ENCODE data around the gene RABGAP1L. TPM values are rescaled to one million over a fixed set of nuclear protein-coding genes. Genes with fewer than 3 reads are reported as not detected.

RABGAP1L gene
- total RNA-seq, 1 experiment from 2014 or later, result 57.4 TPM

GRCh38 chr1:174720618-174721017 is 561.3 kb downstream of the RABGAP1L start:
- Histone ChIP-seq H3K27ac (no peak overlapping the region), H3K36me3 (ENCODE audit: low read depth) (no peaks in the 10 kb centered on the region), H3F3A (ENCODE audit: insufficient read depth, low read depth) (no peaks in the 10 kb centered on the region), H2AFZ (no peak overlapping the region), H3K9me2 (ENCODE audit: insufficient read depth) (no peaks in the 10 kb centered on the region), H4K20me1 (ENCODE audit: insufficient read depth) (no peaks in the 10 kb centered on the region), H3K79me2 (ENCODE audit: low read depth) (no peaks in the 10 kb centered on the region), H3K27me3 (ENCODE audit: insufficient read depth, low read depth) (no peaks in the 10 kb centered on the region), H3K4me2 (no peak overlapping the region), H3K4me3 (no peak overlapping the region), H3K4me1 (replicated peaks; ENCODE audit: insufficient read depth) (no peaks in the 10 kb centered on the region), H3K9me3 (ENCODE audit: insufficient read depth, low read depth) (no peaks in the 10 kb centered on the region)
- no TSS peak for BruUV-seq (replicated peaks)
- CTCF ChIA-PET, result no interaction called here
- no peak for DNase-seq
- intact Hi-C loops (cut with micrococcal nuclease; ENCODE audit: unreplicated experiment), result no loop called here
- POLR2A ChIA-PET (ENCODE audit: unreplicated experiment), result no interaction called here
- TF ChIP-seq CTCF (conservative IDR thresholded peaks at IDR 0.05), result no peak

- BruUV-seq (replicated peaks), result no TSS peak
- Histone ChIP-seq H3K79me2 (ENCODE audit: low read depth) (no peaks in the 10 kb centered on the region), H3K9me2 (ENCODE audit: insufficient read depth) (no peaks in the 10 kb centered on the region), H3K36me3 (ENCODE audit: low read depth) (no peaks in the 10 kb centered on the region), H2AFZ (no peak overlapping the region), H3K27ac (no peak overlapping the region), H4K20me1 (ENCODE audit: insufficient read depth) (no peaks in the 10 kb centered on the region), H3K27me3 (ENCODE audit: insufficient read depth, low read depth) (no peaks in the 10 kb centered on the region), H3F3A (ENCODE audit: insufficient read depth, low read depth) (no peaks in the 10 kb centered on the region), H3K4me2 (no peak overlapping the region), H3K4me1 (replicated peaks; ENCODE audit: insufficient read depth) (no peaks in the 10 kb centered on the region), H3K9me3 (ENCODE audit: insufficient read depth, low read depth) (no peaks in the 10 kb centered on the region), H3K4me3 (no peak overlapping the region)
- intact Hi-C loops (cut with micrococcal nuclease; ENCODE audit: unreplicated experiment), result no loop called here
- TF ChIP-seq CTCF (conservative IDR thresholded peaks at IDR 0.05), result no peak
- no peak for TF ChIP-seq EZH2 (IDR thresholded peaks at IDR 0.05; ENCODE audit: low read depth)
- no peak for DNase-seq
- POLR2A ChIA-PET (ENCODE audit: unreplicated experiment), result no interaction called here
- CTCF ChIA-PET, result no interaction called here
Measured at GRCh38 chr1:174721246-174721645, 561.9 kb downstream of the RABGAP1L start.

- CTCF ChIA-PET, result no interaction called here
- no peak overlapping the region for H2AFZ ChIP-seq
- H3K79me2 ChIP-seq (ENCODE audit: low read depth), result no peaks in the 10 kb centered on the region
- no peaks in the 10 kb centered on the region for H3K36me3 ChIP-seq (ENCODE audit: low read depth)
- H3K9me2 ChIP-seq (ENCODE audit: insufficient read depth), result no peaks in the 10 kb centered on the region
- intact Hi-C loops (cut with micrococcal nuclease; ENCODE audit: unreplicated experiment), result no loop called here
- POLR2A ChIA-PET (ENCODE audit: unreplicated experiment), result interaction anchor here (0.7 kb wide), 1 partner anchor 477 kb away, joined by 5 read pairs; no protein-coding TSS in a partner anchor
- no peaks in the 10 kb centered on the region for H3F3A ChIP-seq (ENCODE audit: insufficient read depth, low read depth)
- no peaks in the 10 kb centered on the region for H3K9me3 ChIP-seq (ENCODE audit: insufficient read depth, low read depth)
- no peaks in the 10 kb centered on the region for H3K4me1 ChIP-seq (replicated peaks; ENCODE audit: insufficient read depth)
- H3K4me2 ChIP-seq, result no peak overlapping the region
- DNase-seq, result no peak
- no peak overlapping the region for H3K4me3 ChIP-seq
- no peaks in the 10 kb centered on the region for H4K20me1 ChIP-seq (ENCODE audit: insufficient read depth)
- H3K27ac ChIP-seq, result no peak overlapping the region
- no TSS peak for BruUV-seq (replicated peaks)
- H3K27me3 ChIP-seq (ENCODE audit: insufficient read depth, low read depth), result no peaks in the 10 kb centered on the region
- TF ChIP-seq CTCF (conservative IDR thresholded peaks at IDR 0.05) (no peak), EZH2 (IDR thresholded peaks at IDR 0.05; ENCODE audit: low read depth) (no peak)
Measured at GRCh38 chr1:174723816-174724215, 564.5 kb downstream of the RABGAP1L start.
